GM18502 (cell line): Measurements from ENCODE around the gene SPDYE18.
"Not testable (repeated sequence)": the region's sequence is repeated elsewhere in the genome, so short reads cannot be mapped to it uniquely, and the experiment has no call there.

Experiments
- ATAC-seq: cut with Tn5 transposase; IDR thresholded peaks from one replicate; pipeline ENCODE4 v1.9.1; 2021; ENCODE audit warnings: mild to moderate bottlenecking; ENCODE audit not compliant: unreplicated experiment, poor library complexity

The SPDYE18 gene

DNA sequence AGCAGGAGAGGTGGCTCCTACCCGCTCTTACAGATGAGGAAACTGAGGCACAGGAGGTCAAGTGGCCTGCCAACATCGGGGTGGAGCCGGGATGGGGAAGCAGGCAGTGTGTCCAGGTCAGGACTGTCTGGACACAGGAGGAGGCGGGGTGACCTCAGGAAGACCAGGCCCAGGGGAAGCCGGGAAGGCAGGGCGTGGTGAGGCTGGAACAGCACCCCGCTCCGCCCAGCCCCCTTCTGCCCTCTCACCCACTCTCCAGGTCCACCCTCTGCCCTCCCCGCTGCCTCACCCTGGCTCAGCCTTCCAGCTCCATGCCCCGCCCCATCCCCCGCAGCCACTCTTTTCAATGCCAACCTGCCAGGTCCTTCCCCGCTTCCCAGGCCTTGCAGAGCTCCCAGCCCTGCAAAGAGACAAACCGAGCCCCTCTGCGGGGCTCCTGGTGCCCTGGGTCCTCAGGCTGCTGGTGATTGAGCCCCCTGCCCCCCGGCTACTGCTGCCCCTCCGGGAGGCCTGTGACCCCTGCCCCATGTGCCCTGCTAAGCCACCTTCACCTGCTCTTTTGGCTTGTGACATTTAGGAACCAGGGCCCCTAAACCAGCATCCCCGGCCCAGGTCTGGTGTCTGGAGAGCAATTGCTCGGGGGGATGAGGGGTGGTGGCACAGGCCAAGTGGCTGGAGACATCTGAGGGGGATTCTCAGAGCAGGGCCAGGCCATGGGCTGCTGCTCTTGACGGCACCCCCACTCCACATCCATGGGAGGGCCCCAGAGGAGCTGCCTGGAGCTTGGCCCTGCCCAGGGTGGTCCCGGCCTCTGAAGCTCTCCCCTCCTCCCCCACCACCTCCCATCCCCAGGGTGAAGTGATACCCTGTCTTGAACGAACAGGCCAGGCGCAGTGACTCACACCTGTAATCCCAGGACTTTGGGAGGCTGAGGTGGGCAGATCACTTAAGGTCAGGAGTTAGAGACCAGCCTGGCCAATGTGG lies 55.9 kb downstream of the SPDYE18 start:
- ATAC-seq = not testable (repeated sequence)

- ATAC-seq = not testable (repeated sequence)
These were observed 56.8 kb downstream of the SPDYE18 start for GRCh38 chr7:77005461-77006057.

DNA sequence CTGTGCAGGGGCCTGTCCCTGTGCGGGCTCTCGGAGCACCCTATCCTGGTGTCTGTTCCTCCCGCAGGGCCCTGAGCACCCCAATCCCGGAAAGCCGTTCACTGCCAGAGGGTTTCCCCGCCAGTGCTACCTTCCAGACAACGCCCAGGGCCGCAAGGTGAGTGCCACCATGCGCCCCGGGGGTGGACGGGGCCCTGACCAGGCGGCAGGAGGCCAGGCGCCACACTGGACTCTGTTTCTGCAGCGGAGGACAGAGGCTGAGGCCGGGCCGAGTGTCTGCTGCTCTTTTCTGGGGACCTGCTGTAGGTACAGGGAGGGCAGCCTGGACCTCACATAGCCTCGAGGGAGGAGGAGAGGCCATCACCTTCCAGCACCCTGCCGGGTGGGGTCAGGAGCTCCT lies 58.2 kb downstream of the SPDYE18 start:
- not testable (repeated sequence) for ATAC-seq

GRCh38 chr7:77003241-77003640 lies 59.1 kb downstream of the SPDYE18 start:
- not testable (repeated sequence) for ATAC-seq

- ATAC-seq = not testable (repeated sequence)
These were observed 59.6 kb downstream of the SPDYE18 start for GRCh38 chr7:77002678-77003233.

GRCh38 chr7:77002104-77002503 lies 60.3 kb downstream of the SPDYE18 start:
- ATAC-seq = not testable (repeated sequence)
